GM12878 (cell line): Measurements from ENCODE around the gene ADPRS. TPM values are rescaled to one million over a fixed set of nuclear protein-coding genes. Genes with fewer than 3 reads are reported as not detected.

Experiments
- ATAC-seq: fragments of 200-7000 bp; cut with Tn5 transposase; 3 replicates; pipeline ENCODE4 v1.9.1; 2020; ENCODE audit warnings: mild to moderate bottlenecking, moderate library complexity
- BruUV-seq: library from RNA; stranded (reverse); fragments of 400-500 nt; replicated peaks from 2 replicates; lab custom pipeline; 2021; lab: Mats Ljungman, UMichigan
- CTCF ChIA-PET: fragments of 300-600 bp; sonication (Branson Sonifier 250); formaldehyde crosslinking; extraction: SDS; loops from one replicate; lab custom pipeline; 2021; ENCODE audit warnings: inconsistent platforms; lab: Yijun Ruan, JAX
- POLR2A ChIA-PET: fragments of 350-600 bp; formaldehyde crosslinking; extraction: SDS; loops from one replicate; lab custom pipeline; 2021; ENCODE audit warnings: inconsistent platforms; lab: Charles Lee
- RAD21 ChIA-PET: fragments of 300-600 bp; sonication (Branson Sonifier 250); formaldehyde crosslinking; loops from one replicate; lab custom pipeline; 2023; ENCODE audit warnings: antibody characterized with exemption; ENCODE audit not compliant: unreplicated experiment; lab: Charles Lee
- SMC1A ChIA-PET: fragments of 300-600 bp; sonication (Branson Sonifier 250); formaldehyde crosslinking; loops from one replicate; lab custom pipeline; 2023; ENCODE audit not compliant: unreplicated experiment, uncharacterized antibody; lab: Charles Lee
- DNase-seq: peaks from one replicate; pipeline ENCODE4 v3.0.0-alpha.2; 2011; ENCODE audit warnings: low read depth, low spot score
- FAIRE-seq: peaks from 3 replicates; lab custom pipeline; 2011; peaks lifted over from hg19 to GRCh38; lab: Jason Lieb, UNC
- H2AFZ ChIP-seq: 2 replicates; pipeline ENCODE4 v1.6.0; 2011; ENCODE audit warnings: low read depth, low read length, control low read depth; ENCODE audit not compliant: control insufficient read depth
- H3K27ac ChIP-seq: 2 replicates; pipeline ENCODE4 v1.5.1; 2011; ENCODE audit warnings: control low read depth; ENCODE audit not compliant: control insufficient read depth, insufficient read depth
- H3K27me3 ChIP-seq, 2 experiments: replicated peaks in 1 of 2; 2 replicates each; pipeline versions ENCODE4 v1.6.0 to v1.6.1; 2011; ENCODE audit warnings: low read length in 1 of 2; ENCODE audit not compliant: control insufficient read depth in 2 of 2, insufficient read depth in 2 of 2
- H3K36me3 ChIP-seq, 2 experiments: 2 replicates each; pipeline ENCODE4 v1.5.1; 2011; ENCODE audit warnings: low read length in 1 of 2; ENCODE audit not compliant: control insufficient read depth in 2 of 2, insufficient read depth in 2 of 2
- H3K4me1 ChIP-seq: 2 replicates; pipeline ENCODE4 v1.6.1; 2011; ENCODE audit warnings: mild to moderate bottlenecking, low read length, moderate library complexity, mixed read lengths; ENCODE audit not compliant: control insufficient read depth, insufficient read depth
- H3K4me2 ChIP-seq: 2 replicates; pipeline ENCODE4 v1.6.0; 2011; ENCODE audit warnings: control low read depth; ENCODE audit not compliant: control insufficient read depth, insufficient read depth
- H3K4me3 ChIP-seq: fragments of 200-600 bp; sonication (generic); 2 replicates; pipeline ENCODE4 v1.5.1; 2016
- H3K79me2 ChIP-seq: 2 replicates; pipeline ENCODE4 v1.6.0; 2011; ENCODE audit warnings: low read length; ENCODE audit not compliant: control insufficient read depth, insufficient read depth
- H3K9ac ChIP-seq: 2 replicates; pipeline ENCODE4 v1.8.0; 2011; ENCODE audit warnings: low read length, control low read depth, mixed read lengths; ENCODE audit not compliant: control insufficient read depth, insufficient read depth
- H3K9me3 ChIP-seq: replicated peaks from 3 replicates; pipeline ENCODE4 v1.5.1; 2011; ENCODE audit warnings: mild to moderate bottlenecking, low read length; ENCODE audit not compliant: control insufficient read depth, insufficient read depth
- H4K20me1 ChIP-seq: 2 replicates; pipeline ENCODE4 v1.6.0; 2011; ENCODE audit not compliant: control insufficient read depth, insufficient read depth
- ETV6 ChIP-seq, 2 experiments: fragments of 450-650 bp in 1 of 2; IDR thresholded peaks in 1 of 2; conservative IDR thresholded peaks in 1 of 2; 2 replicates each; pipeline ENCODE4 v1.6.1; 2014; ENCODE audit warnings: antibody characterized with exemption in 1 of 2, borderline replicate concordance in 1 of 2, low read depth in 1 of 2, mild to moderate bottlenecking in 1 of 2, moderate library complexity in 1 of 2
- FOXM1 ChIP-seq: IDR thresholded peaks from 2 replicates; pipeline ENCODE4 v1.6.1; 2012; ENCODE audit warnings: low read depth, mild to moderate bottlenecking, inconsistent platforms, low read length, moderate library complexity
- POLR2AphosphoS5 ChIP-seq: IDR thresholded peaks from 2 replicates; pipeline ENCODE4 v1.6.1; 2011; ENCODE audit warnings: mild to moderate bottlenecking, low read length, inconsistent platforms
- RELA ChIP-seq: fragments of 450-650 bp; IDR thresholded peaks from 2 replicates; pipeline ENCODE4 v1.8.0; 2014; ENCODE audit warnings: borderline replicate concordance; ENCODE audit not compliant: partially characterized antibody
- RFX5 ChIP-seq: IDR thresholded peaks from 2 replicates; pipeline ENCODE4 v1.6.1; 2011; ENCODE audit warnings: low read depth, low read length, improper control_type of control experiment
- SMC3 ChIP-seq: IDR thresholded peaks from 2 replicates; pipeline ENCODE4 v1.6.1; 2011; ENCODE audit warnings: low read length, improper control_type of control experiment, borderline replicate concordance
- SP1 ChIP-seq: IDR thresholded peaks from one replicate; pipeline ENCODE4 v1.6.1; 2011; ENCODE audit warnings: low read depth, low read length
- STAT1 ChIP-seq: fragments of 450-650 bp; conservative IDR thresholded peaks from 2 replicates; pipeline ENCODE4 v1.6.1; 2014; ENCODE audit warnings: antibody characterized with exemption, mild to moderate bottlenecking
- TAF1 ChIP-seq: IDR thresholded peaks from 2 replicates; pipeline ENCODE4 v1.6.1; 2011; ENCODE audit warnings: mild to moderate bottlenecking, low read depth, low read length, borderline replicate concordance
- TCF3 ChIP-seq: IDR thresholded peaks from 2 replicates; pipeline ENCODE4 v1.6.1; 2012; ENCODE audit warnings: low read depth, mild to moderate bottlenecking, low read length, borderline replicate concordance; ENCODE audit not compliant: insufficient read depth
- USF1 ChIP-seq: IDR thresholded peaks from 2 replicates; pipeline ENCODE4 v1.6.1; 2011; ENCODE audit warnings: borderline replicate concordance, low read depth, mild to moderate bottlenecking, moderate library complexity, mixed read lengths, low read length; ENCODE audit not compliant: insufficient read depth; ENCODE audit errors: extremely low read length
- WGBS: methylation state at CpG from one replicate; pipeline ENCODE4 v1.1.6; 2016; ENCODE audit warnings: low lambda C conversion rate; ENCODE audit not compliant: insufficient replicate concordance, insufficient coverage; ENCODE audit errors: missing lambda C conversion rate; 5-methylcytosine and 5-hydroxymethylcytosine counted together
- in situ Hi-C: fragments of 300-500 bp; cut with MboI; formaldehyde crosslinking; loops from 9 replicates; pipeline ENCODE4 v1.14.3; 2018; ENCODE audit warnings: mixed read lengths
- intact Hi-C: fragments of 100-400 bp; cut with micrococcal nuclease; formaldehyde crosslinking; loops from one replicate; pipeline ENCODE4 v1.14.2; 2022; ENCODE audit not compliant: unreplicated experiment
- polyA plus RNA-seq, 11 experiments: library from polyadenylated mRNA; depleted of rRNA in 4 of 11; unstranded in 6 of 11; stranded (reverse) in 5 of 11; fragments of >200 nt; fragmentation: Nextera tagmentation in 4 of 11; fragmentation: Illumina TruSeq in 1 of 11; extraction: Ambion mirVana in 4 of 11; extraction: Trizol in 1 of 11; gene quantifications; 1 replicate in 1 of 11; 2 replicates in 10 of 11; pipeline versions ENCODE4 v1.2.1 to v1.2.3, GENCODE V29; 2011 to 2016; ENCODE audit warnings: inconsistent platforms in 2 of 11, missing spikeins in 2 of 11, low read depth in 1 of 11
- total RNA-seq, 4 experiments: library from RNA; depleted of rRNA in 3 of 4; stranded (reverse); fragments of >200 nt in 3 of 4; fragmentation: Illumina TruSeq in 1 of 4; extraction: Trizol in 1 of 4; gene quantifications; 2 replicates each; pipeline versions ENCODE4 v1.2.1 to v1.2.3, GENCODE V29; 2013 to 2021
- TF ChIP-seq, protein P1 (sequence below): IDR thresholded peaks from 2 replicates; pipeline ENCODE4 v1.6.1; 2011; ENCODE audit warnings: borderline replicate concordance, low read depth, mild to moderate bottlenecking, moderate library complexity, low read length; ENCODE audit not compliant: insufficient read depth, poor library complexity, severe bottlenecking
- TF ChIP-seq, protein P2 (sequence below): fragments of 450-650 bp; IDR thresholded peaks from 2 replicates; pipeline ENCODE4 v1.6.1; 2017; ENCODE audit warnings: mild to moderate bottlenecking
- TF ChIP-seq, protein P3 (sequence below): fragments of 450-650 bp; IDR thresholded peaks from 2 replicates; pipeline ENCODE4 v1.6.1; 2018; ENCODE audit warnings: borderline replicate concordance, mild to moderate bottlenecking; ENCODE audit not compliant: partially characterized antibody

The ADPRS gene
- total and polyA plus RNA-seq, 10 of the 15 experiments (the other 5 are each of a cell fraction or from before 2014, with no cell fraction given) = 7.6 to 57.6 (median 39.1) TPM

DNA sequence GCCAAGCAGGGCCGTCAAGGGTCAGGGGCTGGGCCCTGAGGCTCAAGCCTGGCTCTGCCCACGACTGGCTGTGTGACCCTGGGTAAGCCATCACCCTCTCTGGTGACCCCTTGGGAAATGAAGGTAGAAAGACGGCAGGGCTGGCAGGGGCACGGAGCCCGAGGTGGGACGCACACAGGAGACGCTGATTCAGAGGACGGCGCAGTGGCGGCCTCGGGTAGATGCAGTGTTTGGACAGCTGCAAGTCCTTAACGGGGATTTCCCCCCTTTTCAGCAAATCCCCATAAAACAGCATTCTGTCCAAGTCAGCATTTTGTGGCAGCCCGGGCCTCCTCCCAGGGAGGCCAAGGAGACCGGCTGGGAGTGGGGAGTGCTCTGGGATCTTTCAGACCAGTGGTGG is 19.6 kb downstream of the ADPRS start:
- H2AFZ ChIP-seq = no peak overlapping the region
- H3K27ac ChIP-seq = no peak overlapping the region
- no peaks in the 10 kb centered on the region for H4K20me1 ChIP-seq
- no peaks in the 10 kb centered on the region for H3K36me3 ChIP-seq
- no peaks in the 10 kb centered on the region for H3K79me2 ChIP-seq
- no TSS peak for BruUV-seq
- no peaks in the 10 kb centered on the region for H3K9me3 ChIP-seq
- ChIA-PET CTCF (no interaction called here), SMC1A (no interaction called here), POLR2A (no interaction called here), RAD21 (no interaction called here)
- FAIRE-seq = no peak
- H3K4me3 ChIP-seq = no peak overlapping the region
- H3K27me3 ChIP-seq = no peaks in the 10 kb centered on the region
- DNase-seq = no peak
- in situ Hi-C loops = loop anchor here (10.0 kb wide), 1 partner anchor 176 kb away; no protein-coding TSS in a partner anchor
- H3K9ac ChIP-seq = no peak overlapping the region
- H3K4me2 ChIP-seq = no peak overlapping the region
- H3K4me1 ChIP-seq = no peaks in the 10 kb centered on the region
- 71% methylated on average over 14 of the region's 14 CpGs for WGBS
- ATAC-seq = no peak
- intact Hi-C loops = no loop called here
- no peak for TF ChIP-seq SP1
- no peak for TF ChIP-seq TAF1
- TF ChIP-seq FOXM1 = no peak
- no peak for TF ChIP-seq STAT1
- no peak for TF ChIP-seq TCF3
- TF ChIP-seq, protein P1, sequence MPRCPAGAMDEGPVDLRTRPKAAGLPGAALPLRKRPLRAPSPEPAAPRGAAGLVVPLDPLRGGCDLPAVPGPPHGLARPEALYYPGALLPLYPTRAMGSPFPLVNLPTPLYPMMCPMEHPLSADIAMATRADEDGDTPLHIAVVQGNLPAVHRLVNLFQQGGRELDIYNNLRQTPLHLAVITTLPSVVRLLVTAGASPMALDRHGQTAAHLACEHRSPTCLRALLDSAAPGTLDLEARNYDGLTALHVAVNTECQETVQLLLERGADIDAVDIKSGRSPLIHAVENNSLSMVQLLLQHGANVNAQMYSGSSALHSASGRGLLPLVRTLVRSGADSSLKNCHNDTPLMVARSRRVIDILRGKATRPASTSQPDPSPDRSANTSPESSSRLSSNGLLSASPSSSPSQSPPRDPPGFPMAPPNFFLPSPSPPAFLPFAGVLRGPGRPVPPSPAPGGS = no peak
- TF ChIP-seq RELA = no peak
- no peak for TF ChIP-seq ETV6 (conservative IDR thresholded peaks at IDR 0.05 in 1 of 2, IDR thresholded peaks at IDR 0.05 in 1 of 2; ENCODE audit: borderline replicate concordance in 1 of 2, low read depth in 1 of 2)
- no peak for TF ChIP-seq USF1
- no peak for TF ChIP-seq POLR2AphosphoS5
- TF ChIP-seq, protein P2, sequence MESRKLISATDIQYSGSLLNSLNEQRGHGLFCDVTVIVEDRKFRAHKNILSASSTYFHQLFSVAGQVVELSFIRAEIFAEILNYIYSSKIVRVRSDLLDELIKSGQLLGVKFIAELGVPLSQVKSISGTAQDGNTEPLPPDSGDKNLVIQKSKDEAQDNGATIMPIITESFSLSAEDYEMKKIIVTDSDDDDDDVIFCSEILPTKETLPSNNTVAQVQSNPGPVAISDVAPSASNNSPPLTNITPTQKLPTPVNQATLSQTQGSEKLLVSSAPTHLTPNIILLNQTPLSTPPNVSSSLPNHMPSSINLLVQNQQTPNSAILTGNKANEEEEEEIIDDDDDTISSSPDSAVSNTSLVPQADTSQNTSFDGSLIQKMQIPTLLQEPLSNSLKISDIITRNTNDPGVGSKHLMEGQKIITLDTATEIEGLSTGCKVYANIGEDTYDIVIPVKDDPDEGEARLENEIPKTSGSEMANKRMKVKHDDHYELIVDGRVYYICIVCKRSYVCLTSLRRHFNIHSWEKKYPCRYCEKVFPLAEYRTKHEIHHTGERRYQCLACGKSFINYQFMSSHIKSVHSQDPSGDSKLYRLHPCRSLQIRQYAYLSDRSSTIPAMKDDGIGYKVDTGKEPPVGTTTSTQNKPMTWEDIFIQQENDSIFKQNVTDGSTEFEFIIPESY = no peak
- TF ChIP-seq, protein P3, sequence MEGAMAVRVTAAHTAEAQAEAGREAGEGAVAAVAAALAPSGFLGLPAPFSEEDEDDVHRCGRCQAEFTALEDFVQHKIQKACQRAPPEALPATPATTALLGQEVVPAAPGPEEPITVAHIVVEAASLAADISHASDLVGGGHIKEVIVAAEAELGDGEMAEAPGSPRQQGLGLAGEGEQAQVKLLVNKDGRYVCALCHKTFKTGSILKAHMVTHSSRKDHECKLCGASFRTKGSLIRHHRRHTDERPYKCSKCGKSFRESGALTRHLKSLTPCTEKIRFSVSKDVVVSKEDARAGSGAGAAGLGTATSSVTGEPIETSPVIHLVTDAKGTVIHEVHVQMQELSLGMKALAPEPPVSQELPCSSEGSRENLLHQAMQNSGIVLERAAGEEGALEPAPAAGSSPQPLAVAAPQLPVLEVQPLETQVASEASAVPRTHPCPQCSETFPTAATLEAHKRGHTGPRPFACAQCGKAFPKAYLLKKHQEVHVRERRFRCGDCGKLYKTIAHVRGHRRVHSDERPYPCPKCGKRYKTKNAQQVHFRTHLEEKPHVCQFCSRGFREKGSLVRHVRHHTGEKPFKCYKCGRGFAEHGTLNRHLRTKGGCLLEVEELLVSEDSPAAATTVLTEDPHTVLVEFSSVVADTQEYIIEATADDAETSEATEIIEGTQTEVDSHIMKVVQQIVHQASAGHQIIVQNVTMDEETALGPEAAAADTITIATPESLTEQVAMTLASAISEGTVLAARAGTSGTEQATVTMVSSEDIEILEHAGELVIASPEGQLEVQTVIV = no peak
- no peak for TF ChIP-seq SMC3
- no peak for TF ChIP-seq RFX5
